Panc1 (cell line): ENCODE data around the gene ZNF563. TPM values are rescaled to one million over a fixed set of nuclear protein-coding genes. Genes with fewer than 3 reads are reported as not detected.
A peak's percentile ranks its signal among the peaks of the same experiment; 100 is the strongest.

Experiments
- ATAC-seq: fragments of 200-7000 bp; cut with Tn5 transposase; 2 replicates; pipeline ENCODE4 v1.9.1; 2020; ENCODE audit warnings: mild to moderate bottlenecking, moderate library complexity
- BruUV-seq: library from RNA; stranded (reverse); fragments of 400-500 nt; replicated peaks from 2 replicates; lab custom pipeline; 2021; lab: Mats Ljungman, UMichigan
- CTCF ChIA-PET: fragments of 300-600 bp; sonication (Branson Sonifier 250); formaldehyde crosslinking; loops from one replicate; lab custom pipeline; 2022; ENCODE audit warnings: antibody characterized with exemption; lab: Charles Lee
- POLR2A ChIA-PET: fragments of 300-600 bp; sonication (Branson Sonifier 250); formaldehyde crosslinking; loops from one replicate; lab custom pipeline; 2022; ENCODE audit warnings: antibody characterized with exemption; lab: Charles Lee
- DNase-seq: peaks from one replicate; pipeline ENCODE4 v3.0.0-alpha.2; 2010; ENCODE audit warnings: low read depth, low spot score
- H3K27ac ChIP-seq: 2 replicates; pipeline ENCODE4 v1.5.1; 2011; ENCODE audit warnings: mild to moderate bottlenecking, low read length, inconsistent platforms
- H3K27me3 ChIP-seq: fragments of 200-500 bp; sonication (Bioruptor generic); 2 replicates; pipeline ENCODE4 v1.6.0; 2014; ENCODE audit warnings: low read length, inconsistent platforms; ENCODE audit not compliant: control insufficient read depth, insufficient read depth
- H3K36me3 ChIP-seq: fragments of 200-500 bp; sonication (Bioruptor generic); 2 replicates; pipeline ENCODE4 v1.5.1; 2014; ENCODE audit warnings: inconsistent platforms, mild to moderate bottlenecking, low read length, moderate library complexity; ENCODE audit not compliant: control insufficient read depth, insufficient read depth
- H3K4me1 ChIP-seq: 2 replicates; pipeline ENCODE4 v1.5.1; 2011; ENCODE audit warnings: inconsistent platforms, mild to moderate bottlenecking, low read length, moderate library complexity; ENCODE audit not compliant: control insufficient read depth, insufficient read depth
- H3K4me3 ChIP-seq, 2 experiments: 2 replicates each; pipeline ENCODE4 v1.5.1; 2011 to 2012; ENCODE audit warnings: low read depth in 2 of 2, low read length in 2 of 2, mild to moderate bottlenecking in 2 of 2, inconsistent platforms in 1 of 2, moderate library complexity in 1 of 2
- H3K9me3 ChIP-seq: fragments of 200-500 bp; sonication (Bioruptor generic); 2 replicates; pipeline ENCODE4 v1.5.1; 2014; ENCODE audit warnings: low read depth, mild to moderate bottlenecking, inconsistent platforms, low read length, moderate library complexity; ENCODE audit not compliant: control insufficient read depth, insufficient read depth
- CTCF ChIP-seq: fragments of 450-650 bp; IDR thresholded peaks from 2 replicates; pipeline ENCODE4 v1.5.1; 2017; ENCODE audit warnings: mild to moderate bottlenecking
- POLR2AphosphoS5 ChIP-seq: IDR thresholded peaks from 2 replicates; pipeline ENCODE4 v1.6.1; 2012; ENCODE audit warnings: mild to moderate bottlenecking, low read depth, low read length, moderate library complexity
- REST ChIP-seq, 2 experiments: IDR thresholded peaks; 2 replicates each; pipeline ENCODE4 v1.6.1; 2011 to 2012; ENCODE audit warnings: low read depth in 2 of 2, control low read depth in 1 of 2, low read length in 1 of 2, mild to moderate bottlenecking in 1 of 2, moderate library complexity in 1 of 2; ENCODE audit not compliant: insufficient read depth in 1 of 2
- SIN3A ChIP-seq: IDR thresholded peaks from 2 replicates; pipeline ENCODE4 v1.6.1; 2012; ENCODE audit warnings: low read depth, mild to moderate bottlenecking, low read length, moderate library complexity, borderline replicate concordance; ENCODE audit not compliant: insufficient read depth
- TCF7L2 ChIP-seq: IDR thresholded peaks from 2 replicates; pipeline ENCODE4 v1.6.1; 2011; ENCODE audit warnings: mild to moderate bottlenecking, low read depth, low read length, inconsistent platforms
- in situ Hi-C: cut with HindIII; loops from 2 replicates; pipeline ENCODE4 v1.10.0; 2016; ENCODE audit warnings: low sequenced_read_pairs, low pct_unique_long_range_greater_than_20kb
- intact Hi-C: fragments of 100-400 bp; cut with micrococcal nuclease; formaldehyde crosslinking; loops from one replicate; pipeline ENCODE4 v1.10.0; 2022; ENCODE audit not compliant: unreplicated experiment
- total RNA-seq: library from RNA; stranded (reverse); gene quantifications from one replicate; pipeline ENCODE4 v1.2.1, GENCODE V29; 2021; ENCODE audit not compliant: unreplicated experiment

The ZNF563 gene
- total RNA-seq, 1 experiment from 2014 or later: 2.2 TPM

GRCh38 chr19:12325690-12326089 lies 7.7 kb downstream of the ZNF563 start:
- POLR2A ChIA-PET: no interaction called here
- in situ Hi-C loops: no loop called here
- no peaks in the 10 kb centered on the region for H3K4me1 ChIP-seq
- BruUV-seq: no TSS peak
- intact Hi-C loops: no loop called here
- H3K36me3 ChIP-seq: no peaks in the 10 kb centered on the region
- no peak overlapping the region for H3K27ac ChIP-seq
- TF ChIP-seq REST (IDR thresholded peaks at IDR 0.05; ENCODE audit: insufficient read depth in 1 of 2, low read depth in 2 of 2, low read length in 1 of 2) (no peak), SIN3A (no peak), CTCF (no peak), TCF7L2 (no peak), POLR2AphosphoS5 (no peak)
- no peak overlapping the region for H3K4me3 ChIP-seq
- peaks cover 15% of the 10 kb centered on the region; the same call in 1 of the 2 replicates for H3K9me3 ChIP-seq
- no peak for DNase-seq
- CTCF ChIA-PET: no interaction called here
- no peak for ATAC-seq
- H3K27me3 ChIP-seq: no peaks in the 10 kb centered on the region

DNA sequence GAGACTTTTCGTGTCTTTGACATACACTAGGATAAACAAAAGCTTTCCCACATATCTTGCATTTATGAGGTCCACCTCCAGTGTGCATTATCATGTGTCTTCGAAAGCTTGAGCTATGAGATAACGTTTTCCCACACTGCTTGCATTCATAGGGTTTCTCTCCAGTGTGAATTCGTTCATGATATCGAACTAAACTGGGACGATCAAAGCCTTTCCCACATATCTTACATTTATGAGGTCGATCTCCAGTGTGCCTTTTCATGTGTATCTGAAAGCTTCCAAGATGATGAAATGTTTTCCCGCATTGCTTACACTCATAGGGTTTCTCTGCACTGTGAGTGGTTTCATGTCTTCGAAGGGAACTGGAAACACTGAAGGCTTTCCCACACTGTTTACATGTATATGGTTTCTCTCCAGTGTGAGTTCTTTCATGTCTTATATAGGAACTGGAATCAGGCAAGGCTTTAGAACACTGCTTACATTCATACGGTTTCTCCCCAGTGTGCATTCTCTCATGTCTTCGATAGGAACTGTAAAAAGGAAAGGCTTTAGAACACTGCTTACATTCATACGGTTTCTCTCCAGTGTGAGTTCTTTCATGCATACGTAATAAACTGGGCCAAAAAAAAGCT lies 14.5 kb downstream of the ZNF563 start:
- TF ChIP-seq REST (IDR thresholded peaks at IDR 0.05; ENCODE audit: insufficient read depth in 1 of 2, low read depth in 2 of 2, low read length in 1 of 2): no peak
- TF ChIP-seq TCF7L2: no peak
- no peak for TF ChIP-seq SIN3A
- no peak for TF ChIP-seq CTCF
- TF ChIP-seq POLR2AphosphoS5: no peak
- CTCF ChIA-PET: no interaction called here

More for the DNA sequence above, 14.5 kb downstream of the ZNF563 start:
- intact Hi-C loops (no loop called here), in situ Hi-C loops (no loop called here)
- no peaks in the 10 kb centered on the region for H3K36me3 ChIP-seq
- peaks cover 29% of the 10 kb centered on the region for H3K9me3 ChIP-seq
- ATAC-seq (no peak), DNase-seq (no peak)
- POLR2A ChIA-PET: no interaction called here
- H3K4me1 ChIP-seq: no peaks in the 10 kb centered on the region
- no peaks in the 10 kb centered on the region for H3K27me3 ChIP-seq
- BruUV-seq: TSS peak; percentile 63
- H3K27ac ChIP-seq: no peak overlapping the region
- no peak overlapping the region for H3K4me3 ChIP-seq
